GM19193 (cell line): ENCODE results near the gene PRSS33.

ENCODE experiments used
- POLR2A ChIP-seq: IDR thresholded peaks from 4 replicates; pipeline ENCODE4 v1.6.1; 2011; ENCODE audit not compliant: insufficient read depth, insufficient read length; ENCODE audit errors: extremely low read depth

The PRSS33 gene

GRCh38 chr16:2768403-2769089 lies 18.8 kb downstream of the PRSS33 start:
- peak; percentile 4 for TF ChIP-seq POLR2A

- TF ChIP-seq POLR2A, result no peak
These were observed 19.5 kb downstream of the PRSS33 start for GRCh38 chr16:2767891-2768290.

- no peak for TF ChIP-seq POLR2A
These were observed 20.1 kb downstream of the PRSS33 start for GRCh38 chr16:2767140-2767731.

GRCh38 chr16:2766430-2767139 lies 20.8 kb downstream of the PRSS33 start:
- TF ChIP-seq POLR2A, result no peak

GRCh38 chr16:2765462-2766404 lies 21.6 kb downstream of the PRSS33 start:
- no peak for TF ChIP-seq POLR2A

- peak; percentile 6 for TF ChIP-seq POLR2A
These were observed 22.6 kb downstream of the PRSS33 start for GRCh38 chr16:2764718-2765117.

- no peak for TF ChIP-seq POLR2A
These were observed 24.2 kb downstream of the PRSS33 start for GRCh38 chr16:2763173-2763572.

- TF ChIP-seq POLR2A, result no peak
These were observed 24.6 kb downstream of the PRSS33 start for GRCh38 chr16:2762711-2763110.

- TF ChIP-seq POLR2A, result no peak
These were observed 25.3 kb downstream of the PRSS33 start for GRCh38 chr16:2761886-2762583.

- no peak for TF ChIP-seq POLR2A
These were observed 25.9 kb downstream of the PRSS33 start for GRCh38 chr16:2761472-2761871.

GRCh38 chr16:2757344-2757743 lies 30.0 kb downstream of the PRSS33 start:
- TF ChIP-seq POLR2A, result no peak

- TF ChIP-seq POLR2A, result no peak
These were observed 30.9 kb downstream of the PRSS33 start for GRCh38 chr16:2756288-2757015.

GRCh38 chr16:2755158-2755557 lies 32.2 kb downstream of the PRSS33 start:
- TF ChIP-seq POLR2A, result no peak

- no peak for TF ChIP-seq POLR2A
These were observed 33.7 kb downstream of the PRSS33 start for GRCh38 chr16:2753733-2754020.
